ENCODE data around the gene IL18BP. TPM values are rescaled to one million over a fixed set of nuclear protein-coding genes. Genes with fewer than 3 reads are reported as not detected.
A peak's percentile ranks its signal among the peaks of the same experiment; 100 is the strongest.

IL18BP gene
- total RNA-seq, 1 donor from 2014 or later, result 9.6 TPM

- H3K9me3 Mint-ChIP-seq (ENCODE audit: unreplicated experiment), result no peaks in the 10 kb centered on the region
- H3K27ac Mint-ChIP-seq (ENCODE audit: unreplicated experiment), result no peak overlapping the region
- H3K4me1 Mint-ChIP-seq (ENCODE audit: unreplicated experiment), result peaks cover 24% of the 10 kb centered on the region
- H3K36me3 Mint-ChIP-seq (ENCODE audit: unreplicated experiment), result peaks cover 42% of the 10 kb centered on the region
- no peaks in the 10 kb centered on the region for H3K27me3 Mint-ChIP-seq (ENCODE audit: unreplicated experiment)
- no peak overlapping the region for H3K4me3 Mint-ChIP-seq (ENCODE audit: unreplicated experiment)
- no peak for DNase-seq (ENCODE audit: extremely low spot score, unreplicated experiment)
- no peak for TF ChIP-seq CTCF (IDR thresholded peaks at IDR 0.05)
Measured at GRCh38 chr11:72002841-72003775, 4.4 kb downstream of the IL18BP start.

GRCh38 chr11:72003776-72004171, 5.1 kb downstream of the IL18BP start:
- Mint-ChIP-seq H3K27me3 (ENCODE audit: unreplicated experiment) (no peaks in the 10 kb centered on the region), H3K27ac (ENCODE audit: unreplicated experiment) (no peak overlapping the region), H3K4me1 (ENCODE audit: unreplicated experiment) (peaks cover 18% of the 10 kb centered on the region), H3K4me3 (ENCODE audit: unreplicated experiment) (no peak overlapping the region), H3K36me3 (ENCODE audit: unreplicated experiment) (peaks cover 48% of the 10 kb centered on the region), H3K9me3 (ENCODE audit: unreplicated experiment) (no peaks in the 10 kb centered on the region)
- no peak for TF ChIP-seq CTCF (IDR thresholded peaks at IDR 0.05)
- no peak for DNase-seq (ENCODE audit: extremely low spot score, unreplicated experiment)

- no peaks in the 10 kb centered on the region for H3K9me3 Mint-ChIP-seq (ENCODE audit: unreplicated experiment)
- no peak overlapping the region for H3K4me3 Mint-ChIP-seq (ENCODE audit: unreplicated experiment)
- peaks cover 52% of the 10 kb centered on the region for H3K36me3 Mint-ChIP-seq (ENCODE audit: unreplicated experiment)
- DNase-seq (ENCODE audit: extremely low spot score, unreplicated experiment), result no peak
- no peak overlapping the region for H3K27ac Mint-ChIP-seq (ENCODE audit: unreplicated experiment)
- no peak for TF ChIP-seq CTCF (IDR thresholded peaks at IDR 0.05)
- peaks cover 8% of the 10 kb centered on the region for H3K4me1 Mint-ChIP-seq (ENCODE audit: unreplicated experiment)
- no peaks in the 10 kb centered on the region for H3K27me3 Mint-ChIP-seq (ENCODE audit: unreplicated experiment)
Measured at GRCh38 chr11:72004515-72005346, 6.0 kb downstream of the IL18BP start.

- Mint-ChIP-seq H3K4me1 (ENCODE audit: unreplicated experiment) (no peaks in the 10 kb centered on the region), H3K9me3 (ENCODE audit: unreplicated experiment) (no peaks in the 10 kb centered on the region), H3K4me3 (ENCODE audit: unreplicated experiment) (no peak overlapping the region), H3K27me3 (ENCODE audit: unreplicated experiment) (no peaks in the 10 kb centered on the region), H3K27ac (ENCODE audit: unreplicated experiment) (peak overlapping the region; percentile 42), H3K36me3 (ENCODE audit: unreplicated experiment) (peaks cover 52% of the 10 kb centered on the region)
- TF ChIP-seq CTCF (IDR thresholded peaks at IDR 0.05), result no peak
- DNase-seq (ENCODE audit: extremely low spot score, unreplicated experiment), result no peak
Measured at GRCh38 chr11:72005347-72006260, 6.9 kb downstream of the IL18BP start.

All from osteocyte (in vitro differentiated cells).